HepG2 (cell line): ENCODE results near the gene WFDC10A. TPM values are rescaled to one million over a fixed set of nuclear protein-coding genes. Genes with fewer than 3 reads are reported as not detected.

Experiments used
- ATAC-seq: fragments of 200-7000 bp; cut with Tn5 transposase; 3 replicates; pipeline ENCODE4 v1.9.1; 2020; ENCODE audit warnings: mild to moderate bottlenecking, moderate library complexity
- BruUV-seq: library from RNA; stranded (reverse); fragments of 400-500 nt; replicated peaks from 2 replicates; lab custom pipeline; 2021; lab: Mats Ljungman, UMichigan
- CTCF ChIA-PET: fragments of 300-600 bp; formaldehyde crosslinking; extraction: SDS; loops from one replicate; lab custom pipeline; 2021; ENCODE audit warnings: low total read pairs, inconsistent platforms, low intra/inter-chr PET ratio; lab: Yijun Ruan, JAX
- POLR2A ChIA-PET: fragments of 350-600 bp; sonication (Branson Sonifier 250); formaldehyde crosslinking; loops from one replicate; lab custom pipeline; 2020; ENCODE audit warnings: antibody characterized with exemption, inconsistent platforms; lab: Yijun Ruan, JAX
- DNase-seq: peaks from one replicate; pipeline ENCODE4 v3.0.0-alpha.2; 2015; ENCODE audit warnings: low spot score
- FAIRE-seq: peaks from 3 replicates; lab custom pipeline; 2011; peaks lifted over from hg19 to GRCh38; lab: Jason Lieb, UNC
- H2AFZ ChIP-seq: one replicate; pipeline ENCODE4 v1.6.1; 2011; ENCODE audit warnings: low read length, inconsistent platforms
- H3K27ac ChIP-seq: fragments of 300-600 bp; 3 replicates; pipeline ENCODE4 v1.8.0; 2011; ENCODE audit warnings: mixed run types, mild to moderate bottlenecking, mixed read lengths, low read length, inconsistent platforms; ENCODE audit not compliant: insufficient read depth; ENCODE audit errors: extremely low read length
- H3K27me3 ChIP-seq, 2 experiments: fragments of 200-600 bp in 1 of 2; 2 replicates in 1 of 2; 3 replicates in 1 of 2; pipeline versions ENCODE4 v1.6.0 to v1.8.0; 2011; ENCODE audit warnings: low read length in 2 of 2, mild to moderate bottlenecking in 2 of 2, moderate library complexity in 2 of 2, inconsistent platforms in 1 of 2; ENCODE audit not compliant: insufficient read depth in 2 of 2, control insufficient read depth in 1 of 2
- H3K36me3 ChIP-seq, 2 experiments: fragments of 200-600 bp in 1 of 2; replicated peaks in 1 of 2; 2 replicates in 1 of 2; 3 replicates in 1 of 2; pipeline versions ENCODE4 v1.5.1 to v1.8.0; 2011; ENCODE audit warnings: low read length in 2 of 2, inconsistent platforms in 1 of 2; ENCODE audit not compliant: insufficient read depth in 2 of 2, control insufficient read depth in 1 of 2
- H3K4me1 ChIP-seq: 2 replicates; pipeline ENCODE4 v1.5.1; 2012; ENCODE audit warnings: low read length, inconsistent platforms; ENCODE audit not compliant: insufficient read depth
- H3K4me2 ChIP-seq: 2 replicates; pipeline ENCODE4 v1.6.0; 2011; ENCODE audit warnings: low read depth, low read length, inconsistent platforms
- H3K4me3 ChIP-seq, 3 experiments: fragments of 200-600 bp in 1 of 3; sonication (generic), shearing (Covaris generic) in 1 of 3; replicated peaks in 1 of 3; 2 replicates each; pipeline ENCODE4 v1.5.1; 2011 to 2016; ENCODE audit warnings: low read length in 3 of 3, inconsistent platforms in 2 of 3, low read depth in 2 of 3, mild to moderate bottlenecking in 2 of 3, control low read depth in 1 of 3, mixed read lengths in 1 of 3; ENCODE audit not compliant: insufficient read depth in 1 of 3
- H3K79me2 ChIP-seq: one replicate; pipeline ENCODE4 v1.6.1; 2011; ENCODE audit warnings: low read length, inconsistent platforms; ENCODE audit not compliant: insufficient read depth
- H3K9ac ChIP-seq: 2 replicates; pipeline ENCODE4 v1.6.0; 2011; ENCODE audit warnings: mild to moderate bottlenecking, low read depth, low read length, inconsistent platforms; ENCODE audit not compliant: insufficient read depth
- H3K9me3 ChIP-seq: 2 replicates; pipeline ENCODE4 v1.5.1; 2012; ENCODE audit warnings: mild to moderate bottlenecking, low read length
- H4K20me1 ChIP-seq: 2 replicates; pipeline ENCODE4 v1.6.0; 2011; ENCODE audit warnings: inconsistent platforms, mild to moderate bottlenecking, low read length, moderate library complexity; ENCODE audit not compliant: insufficient read depth
- FOXK2 ChIP-seq: fragments of 450-650 bp; IDR thresholded peaks from 2 replicates; pipeline ENCODE4 v1.6.1; 2016
- KDM3A ChIP-seq: IDR thresholded peaks from 2 replicates; pipeline ENCODE4 v1.6.1; 2018; ENCODE audit warnings: low read depth, missing compliant biosample characterization
- KLF16 ChIP-seq, 2 experiments: sonication (generic) in 1 of 2; formaldehyde crosslinking in 1 of 2; IDR thresholded peaks; 2 replicates each; pipeline versions ENCODE4 v1.6.1 to v1.8.0; 2016 to 2023; ENCODE audit warnings: missing genetic modification reagents in 2 of 2, missing compliant biosample characterization in 1 of 2
- MBD4 ChIP-seq: IDR thresholded peaks from 2 replicates; pipeline ENCODE4 v1.6.1; 2012; ENCODE audit warnings: low read length, inconsistent platforms, borderline replicate concordance
- MYC ChIP-seq: sonication (generic); formaldehyde crosslinking; IDR thresholded peaks from 2 replicates; pipeline ENCODE4 v1.9.0; 2021; ENCODE audit warnings: missing genetic modification reagents, borderline replicate concordance
- RAD21 ChIP-seq: fragments of 450-650 bp; formaldehyde crosslinking; IDR thresholded peaks from 2 replicates; pipeline ENCODE4 v1.5.0; 2020; ENCODE audit warnings: mild to moderate bottlenecking
- SMARCE1 ChIP-seq: fragments of 450-650 bp; IDR thresholded peaks from 2 replicates; pipeline ENCODE4 v1.6.1; 2017; ENCODE audit warnings: borderline replicate concordance
- SP140L ChIP-seq: sonication (generic); formaldehyde crosslinking; IDR thresholded peaks from 2 replicates; pipeline ENCODE4 v1.4.0; 2020; ENCODE audit warnings: missing genetic modification reagents, borderline replicate concordance
- TBX3 ChIP-seq: fragments of 450-650 bp; IDR thresholded peaks from 2 replicates; pipeline ENCODE4 v1.6.1; 2017; ENCODE audit warnings: antibody characterized with exemption, mild to moderate bottlenecking, inconsistent platforms, borderline replicate concordance
- ZC3H4 ChIP-seq: sonication (generic); formaldehyde crosslinking; IDR thresholded peaks from 2 replicates; pipeline ENCODE4 v1.4.0; 2020; ENCODE audit warnings: missing genetic modification reagents, borderline replicate concordance
- ZSCAN12 ChIP-seq: sonication (generic); formaldehyde crosslinking; IDR thresholded peaks from 2 replicates; pipeline ENCODE4 v1.9.0; 2021; ENCODE audit warnings: mild to moderate bottlenecking, missing genetic modification reagents
- WGBS: methylation state at CpG from one replicate; pipeline ENCODE4 v1.1.6; 2017; ENCODE audit warnings: low lambda C conversion rate; 5-methylcytosine and 5-hydroxymethylcytosine counted together
- in situ Hi-C: cut with HindIII; loops from 2 replicates; pipeline ENCODE4 v1.10.0; 2017; ENCODE audit warnings: low pct_unique_long_range_greater_than_20kb; ENCODE audit not compliant: extremely low pct_ligation_motif_present
- intact Hi-C: fragments of 100-400 bp; cut with micrococcal nuclease; formaldehyde crosslinking; loops from one replicate; pipeline ENCODE4 v1.10.0; 2022; ENCODE audit not compliant: unreplicated experiment
- polyA plus RNA-seq, 8 experiments: library from polyadenylated mRNA; depleted of rRNA in 3 of 8; stranded (reverse) in 7 of 8; unstranded in 1 of 8; fragments of >200 nt; fragmentation: Illumina TruSeq in 4 of 8; extraction: Trizol in 4 of 8; gene quantifications; 2 replicates each; pipeline versions ENCODE4 v1.2.1 to v1.2.3, GENCODE V29; 2011 to 2016; ENCODE audit warnings: low read depth in 4 of 8, missing spikeins in 1 of 8, mixed read lengths in 1 of 8; ENCODE audit not compliant: insufficient read depth in 1 of 8
- total RNA-seq, 5 experiments: library from RNA; depleted of rRNA; stranded (reverse); fragments of >200 nt; fragmentation: Illumina TruSeq; extraction: Trizol; gene quantifications; 2 replicates each; pipeline ENCODE4 v1.2.3, GENCODE V29; 2016; ENCODE audit warnings: low read depth in 1 of 5
- TF ChIP-seq, protein P1 (sequence below): sonication (generic); formaldehyde crosslinking; IDR thresholded peaks from 2 replicates; pipeline ENCODE4 v1.4.0; 2020; ENCODE audit warnings: missing genetic modification reagents
- TF ChIP-seq, protein P2 (sequence below): sonication (generic); formaldehyde crosslinking; IDR thresholded peaks from 2 replicates; pipeline ENCODE4 v1.4.0; 2020; ENCODE audit warnings: low read depth, missing genetic modification reagents

WFDC10A gene
- total and polyA plus RNA-seq, 2 of the 13 experiments (the other 11 are each of a cell fraction or from before 2014, with no cell fraction given), result not detected

DNA sequence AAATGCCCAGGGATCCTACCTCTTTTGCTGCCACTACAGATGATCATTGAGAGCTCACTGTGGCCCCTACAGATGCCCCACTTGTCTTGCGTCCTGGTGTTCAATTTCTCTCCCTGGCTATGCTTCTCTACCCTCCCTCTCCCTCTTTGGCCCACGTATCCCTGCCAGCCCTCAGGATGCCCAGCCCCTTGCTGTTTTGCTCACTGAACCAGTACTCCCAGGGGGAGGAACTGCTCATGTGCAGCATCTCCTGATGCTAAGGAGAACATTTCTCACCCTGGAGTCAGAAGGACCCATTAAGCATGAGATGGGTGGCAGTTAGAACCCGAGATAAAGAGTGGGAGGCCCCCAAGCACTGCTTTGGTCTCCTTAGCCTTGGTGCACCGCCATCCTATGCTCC lies 1.6 kb downstream of the WFDC10A start, which contains the start of gene WFDC9:
Gene WFDC9, minus strand, starts transcription at position 101 of the 400 bp plus-strand sequence. CDS start 21,103 bp downstream, outside the sequence.
- CTCF ChIA-PET, result no interaction called here
- no TSS peak for BruUV-seq
- no peaks in the 10 kb centered on the region for H3K79me2 ChIP-seq
- in situ Hi-C loops (no loop called here), intact Hi-C loops (no loop called here)
- H3K9ac ChIP-seq, result no peak within 1 kb of the TSS
- no peaks in the 10 kb centered on the region; a peak in 1 of 5 replicates for H3K27me3 ChIP-seq
- no peak within 1 kb of the TSS for H3K4me2 ChIP-seq
- FAIRE-seq, result no peak
- POLR2A ChIA-PET, result no interaction called here
- H4K20me1 ChIP-seq, result no peaks in the 10 kb centered on the region
- H3K4me3 ChIP-seq, result no peak within 1 kb of the TSS
- H3K27ac ChIP-seq, result no peak within 1 kb of the TSS
- H2AFZ ChIP-seq, result no peak within 1 kb of the TSS
- TF ChIP-seq SP140L (CRISPR knock-in tag) (no peak), KDM3A (CRISPR knock-in tag) (no peak), RAD21 (CRISPR knock-in tag) (no peak), KLF16 (CRISPR knock-in tag; IDR thresholded peaks at IDR 0.05) (no peak), ZC3H4 (no peak)
- H3K9me3 ChIP-seq, result no peaks in the 10 kb centered on the region
- ATAC-seq, result no peak
- H3K4me1 ChIP-seq, result no peaks in the 10 kb centered on the region
- WGBS, result under 1% methylated on average over 4 of the region's 4 CpGs
- no peak for DNase-seq
- H3K36me3 ChIP-seq, result no peaks in the 10 kb centered on the region

DNA sequence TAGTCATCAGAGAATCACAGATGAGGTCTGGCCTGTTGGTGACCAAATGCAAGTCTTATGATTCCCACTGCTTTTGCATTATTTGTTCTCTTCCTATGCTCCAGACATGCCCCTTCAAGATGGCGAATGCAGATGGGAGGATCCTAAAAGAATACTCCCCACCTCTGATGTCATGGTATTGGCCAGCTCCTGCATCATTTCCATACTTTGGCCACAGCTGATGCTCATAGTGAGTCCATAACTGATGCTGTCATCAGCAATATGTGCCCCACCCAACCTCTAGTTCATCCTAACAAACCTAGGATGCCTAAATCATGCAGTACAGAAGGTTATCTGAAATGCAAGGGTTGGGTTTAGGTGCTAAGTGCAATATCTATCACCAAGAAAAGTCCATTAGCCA lies 7.0 kb downstream of the WFDC10A start:
- H3K4me2 ChIP-seq, result no peak overlapping the region
- H3K79me2 ChIP-seq, result no peaks in the 10 kb centered on the region
- no peaks in the 10 kb centered on the region for H3K36me3 ChIP-seq
- no peaks in the 10 kb centered on the region for H3K9me3 ChIP-seq
- CTCF ChIA-PET, result no interaction called here
- no peak overlapping the region for H3K4me3 ChIP-seq
- intact Hi-C loops (no loop called here), in situ Hi-C loops (no loop called here)
- TF ChIP-seq SP140L (CRISPR knock-in tag), result no peak
- TF ChIP-seq, protein P1, sequence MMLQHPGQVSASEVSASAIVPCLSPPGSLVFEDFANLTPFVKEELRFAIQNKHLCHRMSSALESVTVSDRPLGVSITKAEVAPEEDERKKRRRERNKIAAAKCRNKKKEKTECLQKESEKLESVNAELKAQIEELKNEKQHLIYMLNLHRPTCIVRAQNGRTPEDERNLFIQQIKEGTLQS, result no peak
- TF ChIP-seq TBX3, result no peak
- no peak for TF ChIP-seq MBD4
- TF ChIP-seq FOXK2, result no peak
- no peak for TF ChIP-seq SMARCE1
- TF ChIP-seq, protein P2, sequence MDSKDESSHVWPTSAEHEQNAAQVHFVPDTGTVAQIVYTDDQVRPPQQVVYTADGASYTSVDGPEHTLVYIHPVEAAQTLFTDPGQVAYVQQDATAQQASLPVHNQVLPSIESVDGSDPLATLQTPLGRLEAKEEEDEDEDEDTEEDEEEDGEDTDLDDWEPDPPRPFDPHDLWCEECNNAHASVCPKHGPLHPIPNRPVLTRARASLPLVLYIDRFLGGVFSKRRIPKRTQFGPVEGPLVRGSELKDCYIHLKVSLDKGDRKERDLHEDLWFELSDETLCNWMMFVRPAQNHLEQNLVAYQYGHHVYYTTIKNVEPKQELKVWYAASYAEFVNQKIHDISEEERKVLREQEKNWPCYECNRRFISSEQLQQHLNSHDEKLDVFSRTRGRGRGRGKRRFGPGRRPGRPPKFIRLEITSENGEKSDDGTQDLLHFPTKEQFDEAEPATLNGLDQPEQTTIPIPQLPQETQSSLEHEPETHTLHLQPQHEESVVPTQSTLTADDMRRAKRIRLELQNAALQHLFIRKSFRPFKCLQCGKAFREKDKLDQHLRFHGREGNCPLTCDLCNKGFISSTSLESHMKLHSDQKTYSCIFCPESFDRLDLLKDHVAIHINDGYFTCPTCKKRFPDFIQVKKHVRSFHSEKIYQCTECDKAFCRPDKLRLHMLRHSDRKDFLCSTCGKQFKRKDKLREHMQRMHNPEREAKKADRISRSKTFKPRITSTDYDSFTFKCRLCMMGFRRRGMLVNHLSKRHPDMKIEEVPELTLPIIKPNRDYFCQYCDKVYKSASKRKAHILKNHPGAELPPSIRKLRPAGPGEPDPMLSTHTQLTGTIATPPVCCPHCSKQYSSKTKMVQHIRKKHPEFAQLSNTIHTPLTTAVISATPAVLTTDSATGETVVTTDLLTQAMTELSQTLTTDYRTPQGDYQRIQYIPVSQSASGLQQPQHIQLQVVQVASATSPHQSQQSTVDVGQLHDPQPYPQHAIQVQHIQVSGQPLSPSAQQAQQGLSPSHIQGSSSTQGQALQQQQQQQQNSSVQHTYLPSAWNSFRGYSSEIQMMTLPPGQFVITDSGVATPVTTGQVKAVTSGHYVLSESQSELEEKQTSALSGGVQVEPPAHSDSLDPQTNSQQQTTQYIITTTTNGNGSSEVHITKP (CRISPR knock-in tag), result no peak
- TF ChIP-seq ZSCAN12 (CRISPR knock-in tag), result no peak
- TF ChIP-seq MYC, result no peak
- POLR2A ChIA-PET, result no interaction called here
- no peaks in the 10 kb centered on the region for H4K20me1 ChIP-seq
- H3K27ac ChIP-seq, result no peak overlapping the region
- H2AFZ ChIP-seq, result no peak overlapping the region
- no peaks in the 10 kb centered on the region for H3K4me1 ChIP-seq
- H3K27me3 ChIP-seq, result no peaks in the 10 kb centered on the region
- no TSS peak for BruUV-seq
- FAIRE-seq (no peak), ATAC-seq (no peak), DNase-seq (no peak)
- no peak overlapping the region for H3K9ac ChIP-seq
- 0% methylated on average over 1 of the region's 1 CpG for WGBS
